Uterus (tissue), 2 donors: ENCODE measurements around the gene MAFB.

Experiments
- CTCF ChIP-seq, 4 experiments: fragments of 200-600 bp in 2 of 4; fragments of 450-650 bp in 2 of 4; sonication (generic) in 2 of 4; IDR thresholded peaks; one replicate each; pipeline ENCODE4 v1.5.1; 2016 to 2019; ENCODE audit warnings: antibody characterized with exemption in 4 of 4, mild to moderate bottlenecking in 2 of 4, moderate library complexity in 1 of 4
- POLR2A ChIP-seq, 2 donors: fragments of 450-650 bp; IDR thresholded peaks; one replicate each; pipeline ENCODE4 v1.6.1; 2016; ENCODE audit warnings: antibody characterized with exemption in 2 of 2, mild to moderate bottlenecking in 1 of 2, moderate library complexity in 1 of 2

DNA sequence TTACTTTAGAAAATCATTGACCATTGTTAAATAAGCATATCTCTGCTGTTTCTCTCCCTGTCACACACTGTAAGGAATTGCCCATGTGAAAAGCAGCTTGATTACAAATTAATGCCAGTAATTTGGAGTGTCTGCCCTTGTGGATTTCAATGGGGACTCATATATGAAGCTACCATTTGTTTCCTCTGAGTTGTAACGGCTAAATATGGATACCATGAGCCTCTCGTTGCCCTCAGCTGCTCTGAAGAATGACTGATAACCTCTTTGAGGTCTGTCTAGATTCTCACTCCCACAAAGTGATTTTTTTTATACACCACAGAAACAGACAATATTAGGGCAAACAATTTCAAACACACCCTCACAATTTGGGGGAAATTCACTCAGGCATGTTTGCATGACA, 40.0 kb upstream of the MAFB start:
- no peak for TF ChIP-seq POLR2A (IDR thresholded peaks at IDR 0.05)
- TF ChIP-seq CTCF (IDR thresholded peaks at IDR 0.05): no peak
